Erythroblast (primary cell): ENCODE results near the gene PRKG1.

Experiments
- GATA1 ChIP-seq: IDR thresholded peaks from 2 replicates; pipeline ENCODE4 v1.6.1; 2011; ENCODE audit warnings: low read depth, mild to moderate bottlenecking, control low read depth, low read length, moderate library complexity
- POLR2A ChIP-seq: IDR thresholded peaks from 2 replicates; pipeline ENCODE4 v1.6.1; 2011; ENCODE audit warnings: mild to moderate bottlenecking, low read length

- TF ChIP-seq POLR2A (no peak), GATA1 (no peak)
Measured at GRCh38 chr10:51498424-51498823, 424.1 kb downstream of the PRKG1 start.
